ENCODE results near the gene CFH.

CFH gene

GRCh38 chr1:196649990-196650389, 1.9 kb upstream of the CFH start:
- no peak overlapping the region for H3K4me3 Mint-ChIP-seq
- no peaks in the 10 kb centered on the region for H3K36me3 Mint-ChIP-seq (ENCODE audit: insufficient read depth)
- DNase-seq (no peak), ATAC-seq (replicated peaks) (no peak)
- peak overlapping the region in 1 of 2 donors; percentile 15 for H3K27ac Mint-ChIP-seq
- no peaks in the 10 kb centered on the region for H3K27me3 Mint-ChIP-seq
- H3K9me3 Mint-ChIP-seq, result no peaks in the 10 kb centered on the region
- peaks cover 7 to 14% of the 10 kb centered on the region in 2 donors for H3K4me1 Mint-ChIP-seq (ENCODE audit: low read depth in 2 of 2)

DNA sequence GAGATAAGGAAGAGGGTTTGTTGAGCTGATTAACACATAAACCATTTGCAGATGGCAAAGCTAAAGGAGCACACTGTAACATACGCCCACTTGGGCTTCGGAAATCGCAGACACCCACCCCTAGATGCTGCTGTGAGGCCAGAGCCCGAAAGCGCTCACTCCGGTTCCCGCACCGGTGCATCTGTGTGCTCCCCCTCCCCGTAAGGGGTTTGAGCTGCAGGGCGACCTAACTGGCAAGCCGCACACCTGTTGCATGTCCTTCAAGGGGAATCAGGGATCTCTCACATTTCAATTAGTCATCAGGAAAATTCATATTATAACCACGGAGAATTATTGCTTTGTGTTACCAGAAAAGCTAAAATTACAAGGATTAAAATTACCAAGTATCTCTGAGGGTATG, 1.4 kb upstream of the CFH start:
- H3K9me3 Mint-ChIP-seq, result no peaks in the 10 kb centered on the region
- ATAC-seq (replicated peaks), result no peak
- no peaks in the 10 kb centered on the region for H3K27me3 Mint-ChIP-seq
- H3K4me3 Mint-ChIP-seq, result no peak overlapping the region
- peaks cover 9 to 14% of the 10 kb centered on the region in 2 donors for H3K4me1 Mint-ChIP-seq (ENCODE audit: low read depth in 2 of 2)
- no peaks in the 10 kb centered on the region for H3K36me3 Mint-ChIP-seq (ENCODE audit: insufficient read depth)
- DNase-seq, result no peak
- peak overlapping the region in 1 of 2 donors; percentile 80 for H3K27ac Mint-ChIP-seq

GRCh38 chr1:196651079-196651478, 764 bp upstream of the CFH start:
- Mint-ChIP-seq H3K4me3 (peak overlapping the region; percentile 75 to 80), H3K27me3 (no peaks in the 10 kb centered on the region), H3K4me1 (ENCODE audit: low read depth in 2 of 2) (peaks cover 12 to 14% of the 10 kb centered on the region in 2 donors), H3K9me3 (no peaks in the 10 kb centered on the region), H3K36me3 (ENCODE audit: insufficient read depth) (peaks cover 2% of the 10 kb centered on the region), H3K27ac (peak overlapping the region in 1 of 2 donors; percentile 80)
- DNase-seq (no peak), ATAC-seq (replicated peaks) (no peak)

DNA sequence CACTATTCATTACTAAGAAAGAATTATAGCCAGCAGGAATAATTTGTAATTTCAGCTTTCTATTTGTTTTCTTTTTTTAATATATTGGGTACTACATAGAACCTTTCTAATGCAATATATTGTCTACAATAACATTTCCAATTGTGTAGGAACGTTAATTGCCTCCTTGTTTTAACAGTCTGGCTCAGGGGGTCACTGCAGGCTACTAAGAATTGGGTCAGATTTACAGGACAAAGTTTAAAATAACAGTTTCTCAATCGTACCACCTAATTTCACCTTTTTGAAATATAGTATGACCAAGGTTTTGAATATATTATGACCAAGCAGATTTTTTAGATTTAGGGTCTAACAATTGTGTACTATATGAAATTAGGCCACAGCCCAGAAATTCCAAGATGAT, 2.4 kb downstream of the CFH start:
- no peak for ATAC-seq (replicated peaks)
- peak overlapping the region; percentile 31 to 41 for H3K27ac Mint-ChIP-seq
- H3K36me3 Mint-ChIP-seq (ENCODE audit: insufficient read depth), result peaks cover 5% of the 10 kb centered on the region
- H3K4me1 Mint-ChIP-seq (ENCODE audit: low read depth in 2 of 2), result peaks cover 19 to 20% of the 10 kb centered on the region in 2 donors
- DNase-seq, result no peak
- H3K9me3 Mint-ChIP-seq, result no peaks in the 10 kb centered on the region
- H3K4me3 Mint-ChIP-seq, result peak overlapping the region in 1 of 2 donors; percentile 45
- no peaks in the 10 kb centered on the region for H3K27me3 Mint-ChIP-seq

GRCh38 chr1:196655071-196655470, 3.2 kb downstream of the CFH start:
- DNase-seq (no peak), ATAC-seq (replicated peaks) (no peak)
- Mint-ChIP-seq H3K4me1 (ENCODE audit: low read depth in 2 of 2) (peaks cover 17% of the 10 kb centered on the region in 2 donors), H3K36me3 (ENCODE audit: insufficient read depth) (peaks cover 5% of the 10 kb centered on the region), H3K27me3 (no peaks in the 10 kb centered on the region), H3K9me3 (no peaks in the 10 kb centered on the region), H3K4me3 (peak overlapping the region in 1 of 2 donors; percentile 45), H3K27ac (peak overlapping the region in 1 of 2 donors; percentile 77)

DNA sequence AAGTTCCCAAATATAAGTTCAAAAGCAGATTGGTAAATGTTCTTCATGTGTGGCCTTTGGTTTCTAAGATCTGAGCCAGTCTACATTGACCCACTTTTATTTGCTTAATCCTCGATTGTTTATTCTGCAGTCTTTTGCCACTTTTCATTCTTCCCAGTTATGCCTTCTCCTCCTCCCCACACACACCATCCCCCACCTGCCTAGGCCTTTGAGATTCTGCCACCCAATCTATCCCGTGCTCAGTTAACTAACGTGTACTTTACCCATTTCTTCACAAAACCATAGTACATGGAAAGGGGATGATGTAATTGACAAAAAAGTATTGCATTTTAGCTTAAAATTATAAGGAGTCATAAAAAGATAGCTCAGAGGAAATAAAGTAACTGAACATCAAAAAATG, 3.7 kb downstream of the CFH start:
- Mint-ChIP-seq H3K9me3 (no peaks in the 10 kb centered on the region), H3K4me3 (peak overlapping the region in 1 of 2 donors; percentile 10), H3K36me3 (ENCODE audit: insufficient read depth) (peaks cover 5% of the 10 kb centered on the region), H3K4me1 (ENCODE audit: low read depth in 2 of 2) (peaks cover 16% of the 10 kb centered on the region in 2 donors), H3K27me3 (no peaks in the 10 kb centered on the region), H3K27ac (peak overlapping the region in 1 of 2 donors; percentile 77)
- ATAC-seq (replicated peaks), result no peak
- no peak for DNase-seq

GRCh38 chr1:196659471-196659870, 7.6 kb downstream of the CFH start:
- Mint-ChIP-seq H3K36me3 (ENCODE audit: insufficient read depth) (peaks cover 5% of the 10 kb centered on the region), H3K9me3 (no peaks in the 10 kb centered on the region), H3K27ac (peak overlapping the region; percentile 7 to 21), H3K27me3 (no peaks in the 10 kb centered on the region), H3K4me1 (ENCODE audit: low read depth in 2 of 2) (peaks cover 7 to 15% of the 10 kb centered on the region in 2 donors), H3K4me3 (no peak overlapping the region)
- ATAC-seq (replicated peaks), result peak; percentile 49
- no peak for DNase-seq

DNA sequence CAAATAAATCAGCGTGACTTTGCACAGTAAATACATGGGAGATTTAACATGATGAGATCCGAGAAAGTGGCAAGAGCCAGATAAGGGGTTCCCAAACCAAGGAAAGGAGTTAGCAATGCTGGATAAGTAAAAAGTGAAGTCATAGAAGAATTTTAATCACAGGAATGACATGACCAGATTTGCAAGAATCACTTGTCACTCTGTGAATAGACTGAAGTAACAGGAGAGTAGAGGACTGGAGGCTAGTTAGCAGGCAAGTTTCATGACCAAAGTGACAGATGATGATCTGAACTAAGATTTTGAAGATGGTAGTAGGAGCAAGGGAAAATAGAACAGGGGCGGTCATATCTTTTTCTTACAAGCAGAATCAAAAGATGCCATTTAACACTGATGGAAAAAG, 8.4 kb downstream of the CFH start:
- Mint-ChIP-seq H3K36me3 (ENCODE audit: insufficient read depth) (peaks cover 5% of the 10 kb centered on the region), H3K4me1 (ENCODE audit: low read depth in 2 of 2) (peaks cover 7 to 14% of the 10 kb centered on the region in 2 donors), H3K27ac (peak overlapping the region; percentile 7 to 21), H3K27me3 (no peaks in the 10 kb centered on the region), H3K4me3 (peak overlapping the region in 1 of 2 donors; percentile 1), H3K9me3 (no peaks in the 10 kb centered on the region)
- no peak for DNase-seq
- peak; percentile 29 for ATAC-seq (replicated peaks)

GRCh38 chr1:196660852-196661251, 9.0 kb downstream of the CFH start:
- Mint-ChIP-seq H3K4me3 (no peak overlapping the region), H3K27ac (peak overlapping the region in 1 of 2 donors; percentile 21), H3K36me3 (ENCODE audit: insufficient read depth) (peaks cover 2% of the 10 kb centered on the region), H3K9me3 (no peaks in the 10 kb centered on the region), H3K27me3 (no peaks in the 10 kb centered on the region), H3K4me1 (ENCODE audit: low read depth in 2 of 2) (peaks cover 7 to 11% of the 10 kb centered on the region in 2 donors)
- DNase-seq (no peak), ATAC-seq (replicated peaks) (peak; percentile 76)

GRCh38 chr1:196661345-196661744, 9.5 kb downstream of the CFH start:
- Mint-ChIP-seq H3K27ac (no peak overlapping the region), H3K27me3 (no peaks in the 10 kb centered on the region), H3K36me3 (ENCODE audit: insufficient read depth) (peaks cover 3% of the 10 kb centered on the region), H3K9me3 (no peaks in the 10 kb centered on the region), H3K4me3 (no peak overlapping the region), H3K4me1 (ENCODE audit: low read depth in 2 of 2) (peaks cover 6 to 10% of the 10 kb centered on the region in 2 donors)
- no peak for DNase-seq
- ATAC-seq (replicated peaks), result no peak

- DNase-seq, result no peak
- ATAC-seq (replicated peaks), result no peak
- Mint-ChIP-seq H3K36me3 (ENCODE audit: insufficient read depth) (peaks cover 4% of the 10 kb centered on the region), H3K4me1 (ENCODE audit: low read depth in 2 of 2) (peaks cover 0 to 8% of the 10 kb centered on the region in 2 donors), H3K27ac (no peak overlapping the region), H3K4me3 (no peak overlapping the region), H3K27me3 (no peaks in the 10 kb centered on the region), H3K9me3 (no peaks in the 10 kb centered on the region)
Observed at GRCh38 chr1:196667131-196667530, 15.3 kb downstream of the CFH start.

DNA sequence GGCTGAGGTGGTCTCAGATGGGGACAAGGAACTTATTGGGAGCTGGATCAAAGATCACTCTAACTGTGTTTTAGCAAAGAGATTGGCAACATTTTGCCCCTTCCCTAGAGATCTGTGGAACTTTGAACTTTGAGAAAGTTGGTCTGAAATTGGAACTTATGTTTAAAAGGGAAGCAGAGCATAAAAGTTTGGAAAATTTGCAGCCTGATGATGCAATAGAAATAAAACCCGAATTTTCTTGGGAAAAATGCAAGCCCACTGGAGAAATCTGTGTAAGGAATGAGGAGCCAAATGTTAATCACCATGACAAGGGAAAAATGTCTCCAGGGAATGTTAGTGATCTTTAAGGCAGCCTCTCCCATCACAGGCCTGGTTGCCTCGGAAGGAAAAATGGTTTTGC, 17.2 kb downstream of the CFH start:
- DNase-seq (no peak), ATAC-seq (replicated peaks) (no peak)
- H3K27ac Mint-ChIP-seq, result no peak overlapping the region
- no peaks in the 10 kb centered on the region for H3K9me3 Mint-ChIP-seq
- peaks cover 0 to 8% of the 10 kb centered on the region in 2 donors for H3K4me1 Mint-ChIP-seq (ENCODE audit: low read depth in 2 of 2)
- H3K4me3 Mint-ChIP-seq, result no peak overlapping the region
- no peaks in the 10 kb centered on the region for H3K27me3 Mint-ChIP-seq
- H3K36me3 Mint-ChIP-seq (ENCODE audit: insufficient read depth), result peaks cover 11% of the 10 kb centered on the region

DNA sequence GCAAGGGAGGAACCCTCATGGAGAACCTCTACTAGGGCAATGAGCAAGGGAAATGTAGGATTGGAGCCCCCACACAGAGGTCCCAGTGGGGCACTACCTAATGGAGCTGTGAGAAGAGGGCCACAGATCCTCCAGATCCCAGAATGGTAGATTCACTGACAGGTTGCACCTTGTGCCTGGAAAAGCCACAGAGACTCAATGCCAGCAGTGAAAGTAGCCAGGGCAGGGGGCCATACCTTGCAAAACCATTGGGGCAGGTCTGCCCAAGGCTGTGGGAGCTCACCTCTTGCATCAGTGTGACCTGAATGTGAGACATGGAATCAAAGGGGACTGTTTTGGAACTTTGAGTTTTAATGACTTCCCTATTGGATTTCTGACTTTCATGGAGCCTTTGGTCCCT, 17.9 kb downstream of the CFH start:
- Mint-ChIP-seq H3K9me3 (no peaks in the 10 kb centered on the region), H3K27ac (no peak overlapping the region), H3K36me3 (ENCODE audit: insufficient read depth) (peaks cover 17% of the 10 kb centered on the region), H3K27me3 (no peaks in the 10 kb centered on the region), H3K4me3 (no peak overlapping the region), H3K4me1 (ENCODE audit: low read depth in 2 of 2) (peaks cover 0 to 8% of the 10 kb centered on the region in 2 donors)
- ATAC-seq (replicated peaks) (no peak), DNase-seq (no peak)

DNA sequence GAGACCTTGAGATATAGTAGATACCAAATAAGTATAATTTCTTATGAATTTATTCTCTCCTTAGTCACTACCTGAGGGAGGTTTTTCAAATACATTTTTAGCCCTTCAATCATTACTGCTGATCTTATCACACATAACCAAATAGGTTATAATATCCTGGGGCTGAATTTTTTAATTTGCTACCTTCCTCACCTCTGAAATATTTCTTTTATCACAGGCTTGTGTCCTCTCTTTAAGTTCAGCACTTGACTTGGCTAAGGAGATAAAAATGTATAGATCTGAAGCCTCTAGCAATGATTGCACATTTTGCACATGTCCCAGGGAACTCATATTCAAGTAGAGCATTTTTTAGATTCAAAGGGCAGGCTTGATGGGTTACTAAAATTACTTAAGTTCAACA, 23.1 kb downstream of the CFH start:
- H3K27ac Mint-ChIP-seq, result no peak overlapping the region

More for the DNA sequence above, 23.1 kb downstream of the CFH start:
- Mint-ChIP-seq H3K4me1 (ENCODE audit: low read depth in 2 of 2) (no peaks in the 10 kb centered on the region), H3K9me3 (no peaks in the 10 kb centered on the region), H3K27me3 (no peaks in the 10 kb centered on the region), H3K4me3 (no peak overlapping the region), H3K36me3 (ENCODE audit: insufficient read depth) (peaks cover 19% of the 10 kb centered on the region)
- no peak for ATAC-seq (replicated peaks)
- DNase-seq, result no peak

Measured in effector memory CD8-positive, alpha-beta T cell (primary cell).